Measurements from ENCODE around the gene CDC42BPA. TPM values are rescaled to one million over a fixed set of nuclear protein-coding genes. Genes with fewer than 3 reads are reported as not detected.

Gene CDC42BPA
- total and polyA plus RNA-seq, 2 donors (not counting 3 experiments of a cell fraction or from before 2014, with no cell fraction given), result 26.1 to 92.6 TPM

GRCh38 chr1:226987623-226988333 lies 330.5 kb downstream of the CDC42BPA start:
- BruUV-seq (replicated peaks), result no TSS peak
- CTCF ChIA-PET, result no interaction called here
- no peak overlapping the region for H2AFZ ChIP-seq (ENCODE audit: low read depth, low read length)
- dilution Hi-C loops (cut with MboI; ENCODE audit: extremely low pct_ligation_motif_present, low sequenced_read_pairs), result no loop called here
- H3K9ac ChIP-seq (replicated peaks; ENCODE audit: extremely low read depth, insufficient read depth, low read length), result no peak overlapping the region
- no peak for FAIRE-seq
- H3K36me3 ChIP-seq (ENCODE audit: control insufficient read depth in 2 of 2, extremely low read depth in 1 of 2, insufficient read depth in 2 of 2, low read length in 2 of 2), result peaks cover 3 to 14% of the 10 kb centered on the region in 2 experiments
- POLR2A ChIA-PET, result no interaction called here
- H3K27ac ChIP-seq (ENCODE audit: insufficient read depth, low read depth, low read length), result no peak overlapping the region
- H3K9me3 ChIP-seq (replicated peaks; ENCODE audit: control insufficient read depth, insufficient read depth, low read length), result no peaks in the 10 kb centered on the region
- H3K9me1 ChIP-seq (replicated peaks; ENCODE audit: control insufficient read depth, extremely low read depth, insufficient read depth, low read length), result no peaks in the 10 kb centered on the region
- no peaks in the 10 kb centered on the region for H4K20me1 ChIP-seq (replicated peaks; ENCODE audit: control insufficient read depth, extremely low read depth, insufficient read depth, low read length)
- peaks cover 23% of the 10 kb centered on the region for H3K4me1 ChIP-seq (ENCODE audit: control insufficient read depth, extremely low read depth, insufficient read depth, low read length)
- no peaks in the 10 kb centered on the region for H3K27me3 ChIP-seq (ENCODE audit: control insufficient read depth in 2 of 2, insufficient read depth in 2 of 2, low read length in 2 of 2)
- intact Hi-C loops (cut with micrococcal nuclease), result loop anchor here (5.0 kb wide), 1 partner anchor 50 kb away; no protein-coding TSS in a partner anchor
- no peak overlapping the region for H3K4me2 ChIP-seq (ENCODE audit: insufficient read depth, low read length)
- TF ChIP-seq MYC (IDR thresholded peaks at IDR 0.05; ENCODE audit: low read depth, low read length), result no peak
- TF ChIP-seq POLR2A (IDR thresholded peaks at IDR 0.05; ENCODE audit: low read depth, low read length), result no peak
- TF ChIP-seq JUN (IDR thresholded peaks at IDR 0.05; ENCODE audit: borderline replicate concordance, insufficient read depth, insufficient read length, low read depth), result no peak
- no peak for TF ChIP-seq GATA2 (IDR thresholded peaks at IDR 0.05; ENCODE audit: insufficient read depth, insufficient read length, low read depth, low read length)
- TF ChIP-seq, protein P1, sequence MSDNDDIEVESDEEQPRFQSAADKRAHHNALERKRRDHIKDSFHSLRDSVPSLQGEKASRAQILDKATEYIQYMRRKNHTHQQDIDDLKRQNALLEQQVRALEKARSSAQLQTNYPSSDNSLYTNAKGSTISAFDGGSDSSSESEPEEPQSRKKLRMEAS (IDR thresholded peaks at IDR 0.05; ENCODE audit: insufficient read depth, insufficient read length), result no peak
- no peak for TF ChIP-seq POLR2AphosphoS5 (IDR thresholded peaks at IDR 0.05; ENCODE audit: insufficient read depth, low read depth, low read length)
- TF ChIP-seq CTCF (IDR thresholded peaks at IDR 0.05; ENCODE audit: extremely low read depth in 1 of 2, insufficient read depth in 1 of 2, low read depth in 1 of 2, low read length in 2 of 2), result no peak
- no peak for TF ChIP-seq FOS (IDR thresholded peaks at IDR 0.05; ENCODE audit: borderline replicate concordance, insufficient read depth, low read length)
- TF ChIP-seq EZH2 (IDR thresholded peaks at IDR 0.05; ENCODE audit: borderline replicate concordance, low read depth, low read length, severe bottlenecking), result no peak
- no peaks in the 10 kb centered on the region for H3K79me2 ChIP-seq (ENCODE audit: control insufficient read depth, insufficient read depth, low read length)
- no peak for DNase-seq (ENCODE audit: low read depth, low spot score)
- no peak overlapping the region for H3K4me3 ChIP-seq (replicated peaks in 1 of 3; ENCODE audit: insufficient read depth in 1 of 3, low read depth in 1 of 3, low read length in 3 of 3)

All from endothelial cell of umbilical vein (primary cell).